CD14-positive monocyte (primary cell): ENCODE measurements around the gene PPP2R5B. TPM values are rescaled to one million over a fixed set of nuclear protein-coding genes. Genes with fewer than 3 reads are reported as not detected.

Source experiments
- DNase-seq, 3 donors: peaks; one replicate each; pipeline ENCODE4 v3.0.0-alpha.2; 2011 to 2022
- H2AFZ ChIP-seq: 2 replicates; pipeline ENCODE4 v1.6.0; 2012; ENCODE audit warnings: mild to moderate bottlenecking, low read depth, low read length, inconsistent platforms; ENCODE audit not compliant: insufficient read depth, poor library complexity, severe bottlenecking
- H3K27ac ChIP-seq, 2 donors: 1 replicate in 1 of 2; 2 replicates in 1 of 2; pipeline ENCODE4 v1.5.1; 2012 to 2013; ENCODE audit warnings: low read length in 2 of 2, control low read depth in 1 of 2, inconsistent platforms in 1 of 2, low read depth in 1 of 2, mild to moderate bottlenecking in 1 of 2
- H3K27me3 ChIP-seq, 2 donors: one replicate each; pipeline versions ENCODE4 v1.6.0 to v1.6.1; 2011 to 2013; ENCODE audit warnings: low read length in 2 of 2; ENCODE audit not compliant: control insufficient read depth in 2 of 2, insufficient read depth in 2 of 2
- H3K36me3 ChIP-seq, 2 donors: replicated peaks in 1 of 2; 1 replicate in 1 of 2; 2 replicates in 1 of 2; pipeline versions ENCODE4 v1.5.1 to v1.6.1; 2012 to 2013; ENCODE audit warnings: low read length in 2 of 2, control low read depth in 1 of 2, inconsistent platforms in 1 of 2, mild to moderate bottlenecking in 1 of 2; ENCODE audit not compliant: insufficient read depth in 2 of 2, control insufficient read depth in 1 of 2
- H3K4me1 ChIP-seq, 2 donors: 1 replicate in 1 of 2; 2 replicates in 1 of 2; pipeline versions ENCODE4 v1.5.1 to v1.6.1; 2012 to 2013; ENCODE audit warnings: low read length in 2 of 2, control low read depth in 1 of 2, inconsistent platforms in 1 of 2, mild to moderate bottlenecking in 1 of 2, moderate library complexity in 1 of 2; ENCODE audit not compliant: insufficient read depth in 2 of 2, control insufficient read depth in 1 of 2
- H3K4me2 ChIP-seq: replicated peaks from 2 replicates; pipeline ENCODE3; 2012; ENCODE audit warnings: low read length, moderate library complexity, mild to moderate bottlenecking; ENCODE audit not compliant: poor library complexity, severe bottlenecking; ENCODE audit errors: extremely low read depth
- H3K4me3 ChIP-seq, 3 experiments: fragments of 200-600 bp in 1 of 3; sonication (generic) in 1 of 3; replicated peaks in 1 of 3; 1 replicate in 2 of 3; 2 replicates in 1 of 3; pipeline ENCODE4 v1.5.1; 2011 to 2013; ENCODE audit warnings: low read length in 3 of 3, mild to moderate bottlenecking in 3 of 3, control low read depth in 2 of 3, low read depth in 2 of 3, inconsistent platforms in 1 of 3, moderate library complexity in 1 of 3
- H3K79me2 ChIP-seq: 2 replicates; pipeline ENCODE4 v1.6.0; 2012; ENCODE audit warnings: mild to moderate bottlenecking, control low read depth, inconsistent platforms, low read length, moderate library complexity; ENCODE audit not compliant: insufficient read depth
- H3K9ac ChIP-seq: 2 replicates; pipeline ENCODE4 v1.6.0; 2017; ENCODE audit warnings: low read length, mild to moderate bottlenecking; ENCODE audit not compliant: insufficient read depth, poor library complexity, severe bottlenecking
- H3K9me3 ChIP-seq, 2 donors: replicated peaks in 1 of 2; 1 replicate in 1 of 2; 2 replicates in 1 of 2; pipeline versions ENCODE4 v1.5.1 to v1.6.1; 2012 to 2013; ENCODE audit warnings: low read length in 2 of 2, control low read depth in 1 of 2; ENCODE audit not compliant: control insufficient read depth in 1 of 2, insufficient read depth in 1 of 2
- H4K20me1 ChIP-seq: 2 replicates; pipeline ENCODE4 v1.6.0; 2012; ENCODE audit warnings: mild to moderate bottlenecking, low read length, control low read depth, moderate library complexity; ENCODE audit not compliant: insufficient read depth
- H3K27ac Mint-ChIP-seq, 7 donors: one replicate each; pipeline ENCODE4 v1.8.0; 2020; ENCODE audit warnings: mild to moderate bottlenecking in 7 of 7, mixed read lengths in 7 of 7, moderate library complexity in 6 of 7, inconsistent platforms in 2 of 7
- H3K27me3 Mint-ChIP-seq, 3 donors: one replicate each; pipeline ENCODE4 v1.8.0; 2021 to 2022; ENCODE audit warnings: low read depth in 3 of 3, mild to moderate bottlenecking in 3 of 3, mixed read lengths in 3 of 3, moderate library complexity in 3 of 3, inconsistent platforms in 1 of 3
- H3K36me3 Mint-ChIP-seq, 2 donors: one replicate each; pipeline ENCODE4 v1.8.0; 2020; ENCODE audit warnings: mixed read lengths in 2 of 2, inconsistent platforms in 1 of 2, mild to moderate bottlenecking in 1 of 2
- H3K4me1 Mint-ChIP-seq: one replicate; pipeline ENCODE4 v1.8.0; 2020; ENCODE audit warnings: mild to moderate bottlenecking, mixed read lengths
- H3K4me3 Mint-ChIP-seq, 2 donors: one replicate each; pipeline ENCODE4 v1.8.0; 2020; ENCODE audit warnings: mild to moderate bottlenecking in 2 of 2, mixed read lengths in 2 of 2, moderate library complexity in 1 of 2
- H3K9me3 Mint-ChIP-seq, 7 donors: one replicate each; pipeline ENCODE4 v1.8.0; 2020 to 2022; ENCODE audit warnings: mixed read lengths in 7 of 7, mild to moderate bottlenecking in 6 of 7, moderate library complexity in 6 of 7, inconsistent platforms in 2 of 7
- WGBS: methylation state at CpG from one replicate; pipeline ENCODE4 v1.1.5; 2013; ENCODE audit warnings: missing lambda C conversion rate; ENCODE audit not compliant: insufficient coverage; 5-methylcytosine and 5-hydroxymethylcytosine counted together
- intact Hi-C, 2 donors: fragments of 100-400 bp; cut with micrococcal nuclease; formaldehyde crosslinking; loops; one replicate each; pipeline versions ENCODE4 v1.15.0 to v1.15.1; 2023
- polyA plus RNA-seq, 3 donors: library from polyadenylated mRNA; depleted of rRNA in 1 of 3; unstranded in 2 of 3; stranded (reverse) in 1 of 3; fragments of 300-500 nt in 2 of 3; fragments of >200 nt in 1 of 3; fragmentation: Illumina TruSeq in 2 of 3; gene quantifications; 1 replicate in 2 of 3; 2 replicates in 1 of 3; pipeline ENCODE4 v1.2.3, GENCODE V29; 2012 to 2021
- TF ChIP-seq, protein P1 (sequence below): fragments of 200-600 bp; IDR thresholded peaks from one replicate; pipeline ENCODE4 v1.8.0; 2022; ENCODE audit warnings: antibody characterized with exemption, mild to moderate bottlenecking

Gene PPP2R5B
- polyA plus RNA-seq, 3 donors: 9.0 to 26.7 (median 9.4) TPM

GRCh38 chr11:64903291-64903833 is 21.1 kb upstream of the PPP2R5B start:
- Histone ChIP-seq H3K4me2 (no peak overlapping the region), H3K9ac (no peak overlapping the region), H2AFZ (no peak overlapping the region), H4K20me1 (no peaks in the 10 kb centered on the region), H3K9me3 (no peaks in the 10 kb centered on the region), H3K4me1 (no peaks in the 10 kb centered on the region), H3K4me3 (no peak overlapping the region), H3K27ac (no peak overlapping the region), H3K79me2 (no peaks in the 10 kb centered on the region), H3K36me3 (peaks cover 79 to 92% of the 10 kb centered on the region in 2 donors), H3K27me3 (no peaks in the 10 kb centered on the region)
- Mint-ChIP-seq H3K27me3 (no peaks in the 10 kb centered on the region), H3K4me3 (no peak overlapping the region), H3K4me1 (no peaks in the 10 kb centered on the region), H3K27ac (no peak overlapping the region), H3K9me3 (peaks cover 0 to 1% (median 0%) of the 10 kb centered on the region in 7 donors), H3K36me3 (peaks cover 69 to 91% of the 10 kb centered on the region in 2 donors)
- TF ChIP-seq, protein P1, sequence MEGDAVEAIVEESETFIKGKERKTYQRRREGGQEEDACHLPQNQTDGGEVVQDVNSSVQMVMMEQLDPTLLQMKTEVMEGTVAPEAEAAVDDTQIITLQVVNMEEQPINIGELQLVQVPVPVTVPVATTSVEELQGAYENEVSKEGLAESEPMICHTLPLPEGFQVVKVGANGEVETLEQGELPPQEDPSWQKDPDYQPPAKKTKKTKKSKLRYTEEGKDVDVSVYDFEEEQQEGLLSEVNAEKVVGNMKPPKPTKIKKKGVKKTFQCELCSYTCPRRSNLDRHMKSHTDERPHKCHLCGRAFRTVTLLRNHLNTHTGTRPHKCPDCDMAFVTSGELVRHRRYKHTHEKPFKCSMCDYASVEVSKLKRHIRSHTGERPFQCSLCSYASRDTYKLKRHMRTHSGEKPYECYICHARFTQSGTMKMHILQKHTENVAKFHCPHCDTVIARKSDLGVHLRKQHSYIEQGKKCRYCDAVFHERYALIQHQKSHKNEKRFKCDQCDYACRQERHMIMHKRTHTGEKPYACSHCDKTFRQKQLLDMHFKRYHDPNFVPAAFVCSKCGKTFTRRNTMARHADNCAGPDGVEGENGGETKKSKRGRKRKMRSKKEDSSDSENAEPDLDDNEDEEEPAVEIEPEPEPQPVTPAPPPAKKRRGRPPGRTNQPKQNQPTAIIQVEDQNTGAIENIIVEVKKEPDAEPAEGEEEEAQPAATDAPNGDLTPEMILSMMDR: no peak
- 97% methylated on average over 22 of the region's 23 CpGs for WGBS
- intact Hi-C loops: no loop called here
- DNase-seq: no peak

DNA sequence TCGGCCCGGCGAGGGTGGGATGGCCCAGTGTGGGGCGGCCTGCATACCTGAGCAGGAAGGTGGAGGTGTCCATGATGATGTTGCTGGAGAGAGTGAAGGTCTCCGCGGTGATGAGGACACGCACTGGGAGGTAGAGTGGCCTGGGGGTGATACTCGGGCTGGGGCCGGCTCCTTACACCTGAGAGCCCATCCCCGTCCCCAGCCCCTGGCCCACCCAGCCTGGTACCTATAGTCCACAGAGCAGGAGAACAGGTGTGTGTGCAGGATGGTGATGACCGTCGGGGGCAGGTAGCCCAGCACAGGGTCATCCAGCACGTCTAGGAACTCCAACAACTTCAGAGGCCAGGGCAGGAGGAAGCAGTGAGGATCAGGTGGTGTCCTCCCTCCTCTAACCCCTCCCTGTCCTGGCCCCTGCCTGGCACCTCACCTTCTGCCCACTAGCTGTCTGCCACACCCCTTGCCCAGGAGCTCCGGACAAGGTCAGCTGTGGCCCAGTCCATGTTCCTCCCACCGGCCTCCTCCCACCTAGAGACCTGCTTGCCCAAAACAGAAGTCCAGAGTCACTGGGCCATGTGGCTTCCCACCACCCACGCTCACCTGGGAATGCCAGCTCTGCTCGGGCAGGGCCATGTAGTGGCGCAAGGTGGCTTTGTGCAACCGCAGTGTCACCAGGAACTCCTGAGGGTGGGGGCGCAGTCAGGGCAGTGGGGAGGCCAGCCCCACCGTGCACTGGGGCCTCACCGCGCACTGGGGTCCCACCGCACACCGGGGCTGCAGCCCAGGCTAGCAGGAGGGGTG is 18.8 kb upstream of the PPP2R5B start:
- Histone ChIP-seq H3K36me3 (peaks cover 84 to 92% of the 10 kb centered on the region in 2 donors), H3K79me2 (no peaks in the 10 kb centered on the region), H3K4me1 (no peaks in the 10 kb centered on the region), H3K27me3 (no peaks in the 10 kb centered on the region), H4K20me1 (no peaks in the 10 kb centered on the region), H3K27ac (no peak overlapping the region), H3K4me2 (no peak overlapping the region), H2AFZ (no peak overlapping the region), H3K4me3 (no peak overlapping the region), H3K9ac (no peak overlapping the region), H3K9me3 (no peaks in the 10 kb centered on the region)
- 93% methylated on average over 19 of the region's 25 CpGs for WGBS
- H3K9me3 Mint-ChIP-seq: peaks cover 0 to 1% (median 0%) of the 10 kb centered on the region in 7 donors
- peaks cover 68 to 93% of the 10 kb centered on the region in 2 donors for H3K36me3 Mint-ChIP-seq
- H3K4me1 Mint-ChIP-seq: no peaks in the 10 kb centered on the region
- TF ChIP-seq, protein P1: no peak
- intact Hi-C loops: no loop called here
- no peaks in the 10 kb centered on the region for H3K27me3 Mint-ChIP-seq
- H3K4me3 Mint-ChIP-seq: no peak overlapping the region
- no peak for DNase-seq
- no peak overlapping the region for H3K27ac Mint-ChIP-seq
